Measurements from ENCODE around the gene TLX2. TPM values are rescaled to one million over a fixed set of nuclear protein-coding genes. Genes with fewer than 3 reads are reported as not detected.

Gene TLX2
- total and polyA plus RNA-seq, 2 experiments from 2014 or later, result 0.16 to 0.21 TPM

DNA sequence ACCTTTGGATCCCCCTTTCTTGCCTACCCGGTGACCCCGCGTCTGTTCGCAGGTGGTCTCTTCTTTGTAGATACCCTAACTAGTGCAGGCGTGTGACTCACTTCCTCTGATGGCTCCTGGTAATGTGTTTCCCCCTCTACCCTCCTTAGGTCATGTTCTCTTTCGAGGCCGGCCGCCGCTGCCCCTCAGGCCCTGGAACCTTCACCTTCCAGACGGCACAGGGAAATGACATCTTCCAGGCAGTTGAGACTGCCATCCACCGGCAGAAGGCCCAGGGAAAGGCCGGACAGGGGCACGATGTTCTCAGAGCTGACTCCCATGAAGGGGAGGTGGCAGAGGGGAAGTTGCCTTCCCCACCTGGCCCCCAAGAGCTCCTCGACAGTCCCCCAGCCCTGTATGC is 41.9 kb downstream of the TLX2 start (continued):
- TF ChIP-seq, protein P1, sequence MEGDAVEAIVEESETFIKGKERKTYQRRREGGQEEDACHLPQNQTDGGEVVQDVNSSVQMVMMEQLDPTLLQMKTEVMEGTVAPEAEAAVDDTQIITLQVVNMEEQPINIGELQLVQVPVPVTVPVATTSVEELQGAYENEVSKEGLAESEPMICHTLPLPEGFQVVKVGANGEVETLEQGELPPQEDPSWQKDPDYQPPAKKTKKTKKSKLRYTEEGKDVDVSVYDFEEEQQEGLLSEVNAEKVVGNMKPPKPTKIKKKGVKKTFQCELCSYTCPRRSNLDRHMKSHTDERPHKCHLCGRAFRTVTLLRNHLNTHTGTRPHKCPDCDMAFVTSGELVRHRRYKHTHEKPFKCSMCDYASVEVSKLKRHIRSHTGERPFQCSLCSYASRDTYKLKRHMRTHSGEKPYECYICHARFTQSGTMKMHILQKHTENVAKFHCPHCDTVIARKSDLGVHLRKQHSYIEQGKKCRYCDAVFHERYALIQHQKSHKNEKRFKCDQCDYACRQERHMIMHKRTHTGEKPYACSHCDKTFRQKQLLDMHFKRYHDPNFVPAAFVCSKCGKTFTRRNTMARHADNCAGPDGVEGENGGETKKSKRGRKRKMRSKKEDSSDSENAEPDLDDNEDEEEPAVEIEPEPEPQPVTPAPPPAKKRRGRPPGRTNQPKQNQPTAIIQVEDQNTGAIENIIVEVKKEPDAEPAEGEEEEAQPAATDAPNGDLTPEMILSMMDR (conservative IDR thresholded peaks at IDR 0.05; ENCODE audit: low read depth in 2 of 2), result no peak
- TF ChIP-seq, protein P2, sequence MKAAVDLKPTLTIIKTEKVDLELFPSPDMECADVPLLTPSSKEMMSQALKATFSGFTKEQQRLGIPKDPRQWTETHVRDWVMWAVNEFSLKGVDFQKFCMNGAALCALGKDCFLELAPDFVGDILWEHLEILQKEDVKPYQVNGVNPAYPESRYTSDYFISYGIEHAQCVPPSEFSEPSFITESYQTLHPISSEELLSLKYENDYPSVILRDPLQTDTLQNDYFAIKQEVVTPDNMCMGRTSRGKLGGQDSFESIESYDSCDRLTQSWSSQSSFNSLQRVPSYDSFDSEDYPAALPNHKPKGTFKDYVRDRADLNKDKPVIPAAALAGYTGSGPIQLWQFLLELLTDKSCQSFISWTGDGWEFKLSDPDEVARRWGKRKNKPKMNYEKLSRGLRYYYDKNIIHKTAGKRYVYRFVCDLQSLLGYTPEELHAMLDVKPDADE (IDR thresholded peaks at IDR 0.05), result no peak

DNA sequence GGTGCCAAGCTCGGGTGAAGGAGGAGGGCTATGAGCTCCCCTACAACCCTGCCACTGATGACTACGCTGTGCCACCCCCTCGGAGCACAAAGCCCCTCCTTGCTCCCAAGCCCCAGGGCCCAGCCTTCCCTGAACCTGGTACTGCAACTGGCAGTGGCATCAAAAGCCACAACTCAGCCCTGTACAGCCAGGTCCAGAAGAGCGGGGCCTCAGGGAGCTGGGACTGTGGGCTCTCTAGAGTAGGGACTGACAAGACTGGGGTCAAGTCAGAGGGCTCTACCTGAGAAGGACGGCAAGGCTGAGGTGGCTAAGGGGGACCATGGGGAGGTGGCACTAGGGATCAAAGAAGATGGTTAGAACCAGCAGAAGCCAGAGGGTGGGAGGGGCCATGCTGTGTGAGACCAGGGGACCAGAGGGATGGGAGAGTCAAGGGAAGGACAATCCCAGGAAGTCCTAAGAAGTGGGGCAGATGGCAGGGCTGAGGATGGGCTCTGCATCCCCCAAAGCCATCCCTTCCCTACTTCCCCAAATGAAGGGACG is 42.7 kb downstream of the TLX2 start:
- no peak overlapping the region for H3K4me3 Mint-ChIP-seq
- Histone ChIP-seq H3K36me3 (ENCODE audit: insufficient read depth) (no peaks in the 10 kb centered on the region), H3K4me1 (ENCODE audit: insufficient read depth) (peaks cover 22% of the 10 kb centered on the region), H3K79me2 (replicated peaks; ENCODE audit: insufficient read depth) (no peaks in the 10 kb centered on the region), H3K4me2 (no peak overlapping the region), H3K4me3 (no peak overlapping the region), H3K9me2 (ENCODE audit: insufficient read depth) (no peaks in the 10 kb centered on the region), H3K27ac (ENCODE audit: low read depth) (no peak overlapping the region), H2AFZ (no peak overlapping the region), H3F3A (replicated peaks; ENCODE audit: low read depth) (no peaks in the 10 kb centered on the region; the same call in 1 of the 2 replicates), H4K20me1 (replicated peaks; ENCODE audit: insufficient read depth) (no peaks in the 10 kb centered on the region), H3K27me3 (ENCODE audit: insufficient read depth) (peaks cover 73% of the 10 kb centered on the region)
- no peak overlapping the region for H3K27ac Mint-ChIP-seq
- H3K36me3 Mint-ChIP-seq (ENCODE audit: low read depth), result no peaks in the 10 kb centered on the region; the same call in 2 of the 3 replicates
- ATAC-seq, result no peak
- DNase-seq (ENCODE audit: low spot score), result no peak
- H3K27me3 Mint-ChIP-seq (ENCODE audit: insufficient read depth, low read depth, poor library complexity), result peaks cover 64% of the 10 kb centered on the region
- H3K9me3 Mint-ChIP-seq, result no peaks in the 10 kb centered on the region
- peaks cover 21% of the 10 kb centered on the region for H3K4me1 Mint-ChIP-seq
- TF ChIP-seq, protein P3, sequence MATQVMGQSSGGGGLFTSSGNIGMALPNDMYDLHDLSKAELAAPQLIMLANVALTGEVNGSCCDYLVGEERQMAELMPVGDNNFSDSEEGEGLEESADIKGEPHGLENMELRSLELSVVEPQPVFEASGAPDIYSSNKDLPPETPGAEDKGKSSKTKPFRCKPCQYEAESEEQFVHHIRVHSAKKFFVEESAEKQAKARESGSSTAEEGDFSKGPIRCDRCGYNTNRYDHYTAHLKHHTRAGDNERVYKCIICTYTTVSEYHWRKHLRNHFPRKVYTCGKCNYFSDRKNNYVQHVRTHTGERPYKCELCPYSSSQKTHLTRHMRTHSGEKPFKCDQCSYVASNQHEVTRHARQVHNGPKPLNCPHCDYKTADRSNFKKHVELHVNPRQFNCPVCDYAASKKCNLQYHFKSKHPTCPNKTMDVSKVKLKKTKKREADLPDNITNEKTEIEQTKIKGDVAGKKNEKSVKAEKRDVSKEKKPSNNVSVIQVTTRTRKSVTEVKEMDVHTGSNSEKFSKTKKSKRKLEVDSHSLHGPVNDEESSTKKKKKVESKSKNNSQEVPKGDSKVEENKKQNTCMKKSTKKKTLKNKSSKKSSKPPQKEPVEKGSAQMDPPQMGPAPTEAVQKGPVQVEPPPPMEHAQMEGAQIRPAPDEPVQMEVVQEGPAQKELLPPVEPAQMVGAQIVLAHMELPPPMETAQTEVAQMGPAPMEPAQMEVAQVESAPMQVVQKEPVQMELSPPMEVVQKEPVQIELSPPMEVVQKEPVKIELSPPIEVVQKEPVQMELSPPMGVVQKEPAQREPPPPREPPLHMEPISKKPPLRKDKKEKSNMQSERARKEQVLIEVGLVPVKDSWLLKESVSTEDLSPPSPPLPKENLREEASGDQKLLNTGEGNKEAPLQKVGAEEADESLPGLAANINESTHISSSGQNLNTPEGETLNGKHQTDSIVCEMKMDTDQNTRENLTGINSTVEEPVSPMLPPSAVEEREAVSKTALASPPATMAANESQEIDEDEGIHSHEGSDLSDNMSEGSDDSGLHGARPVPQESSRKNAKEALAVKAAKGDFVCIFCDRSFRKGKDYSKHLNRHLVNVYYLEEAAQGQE (IDR thresholded peaks at IDR 0.05; ENCODE audit: unreplicated experiment), result no peak
- TF ChIP-seq JUNB (IDR thresholded peaks at IDR 0.05; ENCODE audit: unreplicated experiment) (no peak), ZNF331 (CRISPR knock-in tag; IDR thresholded peaks at IDR 0.05; ENCODE audit: low read depth) (no peak), CREB1 (CRISPR knock-in tag; IDR thresholded peaks at IDR 0.05; ENCODE audit: low read depth) (no peak), EZH2phosphoT487 (IDR thresholded peaks at IDR 0.05; ENCODE audit: unreplicated experiment) (no peak), STAT1 (IDR thresholded peaks at IDR 0.05; ENCODE audit: unreplicated experiment) (no peak), POLR2AphosphoS5 (IDR thresholded peaks at IDR 0.05; ENCODE audit: low read depth) (no peak), ZNF114 (CRISPR knock-in tag; IDR thresholded peaks at IDR 0.05) (no peak), EZH2 (IDR thresholded peaks at IDR 0.05; ENCODE audit: low read depth, unreplicated experiment) (no peak)
- TF ChIP-seq, protein P1 (conservative IDR thresholded peaks at IDR 0.05; ENCODE audit: low read depth in 2 of 2), result no peak
- TF ChIP-seq, protein P2 (IDR thresholded peaks at IDR 0.05), result no peak
